Muscle of arm (tissue), 12 donors: ENCODE data around the gene LONP2. TPM values are rescaled to one million over a fixed set of nuclear protein-coding genes. Genes with fewer than 3 reads are reported as not detected.
"Not testable (repeated sequence)": the region's sequence is repeated elsewhere in the genome, so short reads cannot be mapped to it uniquely, and the experiment has no call there.

Experiments
- DNase-seq: peaks from one replicate; pipeline ENCODE4 v3.0.0-alpha.2; 2013
- polyA plus RNA-seq, 12 donors: library from polyadenylated mRNA; unstranded; fragments of 120-200 nt; gene quantifications; one replicate each; pipeline ENCODE4 v1.2.1, GENCODE V29; 2013; ENCODE audit not compliant: insufficient read length in 12 of 12

Gene LONP2
- polyA plus RNA-seq, 12 donors, result 39.1 to 70.2 (median 42.8) TPM; not detected in 1

DNA sequence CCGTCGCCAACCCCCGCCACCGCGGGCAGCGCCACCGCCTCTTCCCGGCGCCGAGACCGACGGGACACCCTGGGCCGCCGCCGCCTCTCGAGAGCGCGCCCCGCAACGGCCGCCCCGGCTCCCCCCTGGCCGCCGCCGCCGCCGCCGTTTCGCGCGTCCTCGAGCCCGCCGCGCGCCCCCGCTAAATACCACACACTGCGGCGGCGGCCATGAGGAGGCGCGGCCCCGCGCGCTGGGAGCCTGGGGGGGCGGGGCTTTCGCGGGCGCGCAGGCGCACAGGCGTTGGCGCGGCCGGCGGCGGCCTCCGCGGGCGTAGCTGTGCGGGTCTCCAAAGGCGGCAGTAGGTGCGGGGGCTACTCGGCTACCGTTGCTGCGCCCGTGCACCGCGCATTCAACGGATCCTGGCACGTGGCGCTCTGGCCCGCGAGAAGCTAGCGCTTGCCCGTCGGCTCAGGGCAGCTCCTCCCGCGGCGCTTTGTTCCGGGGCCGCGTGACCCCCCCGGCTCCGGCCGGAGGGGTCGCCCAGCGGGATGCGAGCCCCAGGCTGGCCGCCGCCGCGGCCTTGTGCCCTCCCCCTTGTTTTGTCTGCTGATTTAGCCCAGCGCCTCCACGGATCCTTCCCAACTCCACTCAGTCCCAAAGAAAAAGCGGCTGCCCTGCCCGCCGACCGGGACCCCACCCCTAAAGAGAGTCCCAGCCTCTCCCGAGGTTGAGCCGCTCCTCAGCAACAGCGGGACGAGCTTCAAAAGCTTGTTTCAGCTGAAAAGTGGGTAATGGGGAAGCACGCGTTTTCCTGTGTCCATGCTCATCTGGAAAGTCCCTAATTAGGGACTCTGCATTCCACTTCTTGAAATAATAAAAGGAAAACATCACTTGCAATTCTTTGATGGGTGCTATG lies 141.4 kb downstream of the LONP2 start, which contains the start of gene SIAH1:
Gene SIAH1 (minus strand): TSS at position 161 of the 898 bp plus-strand sequence. CDS start 22,985 bp downstream, outside the sequence.
- peak; percentile 79 for DNase-seq

DNA sequence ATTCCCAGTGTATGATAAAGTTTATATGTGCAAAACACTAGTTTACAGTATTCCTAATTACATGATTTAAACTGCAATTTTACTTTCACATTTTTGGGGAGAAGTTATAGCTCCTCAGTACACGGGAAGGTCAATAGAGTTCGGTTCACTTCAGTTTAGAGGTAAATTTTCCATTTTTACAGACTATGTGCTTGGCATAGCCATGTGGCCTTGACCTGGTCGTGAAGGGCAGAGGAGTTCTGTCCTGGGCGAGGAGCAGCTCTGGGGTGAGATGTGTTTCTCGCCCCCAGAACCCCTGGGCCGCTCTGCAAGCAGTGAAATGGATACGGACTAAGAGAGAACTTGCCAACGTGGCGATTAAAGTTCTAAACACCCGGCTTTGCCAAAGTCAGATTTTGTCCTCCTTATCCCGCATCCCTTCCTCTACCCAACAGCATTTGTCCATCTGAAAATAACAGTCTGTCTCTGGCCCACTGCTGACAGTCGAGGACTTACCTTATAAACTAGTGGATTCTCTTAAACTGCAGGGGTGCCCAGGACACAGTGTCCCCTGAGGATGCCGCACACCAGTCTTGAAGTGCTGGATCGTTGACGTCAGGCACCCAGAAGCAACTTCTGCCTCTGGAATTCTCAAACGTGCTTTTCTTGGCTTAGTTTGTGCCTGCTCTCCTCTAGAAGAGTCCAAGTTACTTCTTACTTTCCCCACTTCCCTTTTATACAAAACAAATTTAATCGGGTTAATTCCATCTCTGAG lies 142.6 kb downstream of the LONP2 start:
- DNase-seq, result no peak

DNA sequence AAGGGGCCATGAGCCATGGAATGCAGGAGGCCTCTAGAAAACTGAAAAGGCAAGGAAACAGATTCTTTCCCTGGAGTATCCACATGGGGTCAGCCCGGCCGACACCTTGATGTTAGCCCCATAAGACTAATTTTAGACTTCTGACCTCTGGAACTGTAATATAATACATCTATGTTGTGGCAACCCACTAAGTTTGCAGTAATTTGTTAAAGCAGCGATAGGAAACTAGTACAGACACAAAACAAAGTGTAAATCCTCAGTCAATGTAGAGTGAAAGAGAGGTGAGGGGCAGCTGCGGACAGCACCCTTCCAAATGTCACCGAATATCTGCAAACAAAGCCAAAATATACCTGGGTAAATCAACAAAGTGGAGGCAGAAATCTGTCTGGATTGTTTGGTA lies 148.3 kb downstream of the LONP2 start:
- no peak for DNase-seq

DNA sequence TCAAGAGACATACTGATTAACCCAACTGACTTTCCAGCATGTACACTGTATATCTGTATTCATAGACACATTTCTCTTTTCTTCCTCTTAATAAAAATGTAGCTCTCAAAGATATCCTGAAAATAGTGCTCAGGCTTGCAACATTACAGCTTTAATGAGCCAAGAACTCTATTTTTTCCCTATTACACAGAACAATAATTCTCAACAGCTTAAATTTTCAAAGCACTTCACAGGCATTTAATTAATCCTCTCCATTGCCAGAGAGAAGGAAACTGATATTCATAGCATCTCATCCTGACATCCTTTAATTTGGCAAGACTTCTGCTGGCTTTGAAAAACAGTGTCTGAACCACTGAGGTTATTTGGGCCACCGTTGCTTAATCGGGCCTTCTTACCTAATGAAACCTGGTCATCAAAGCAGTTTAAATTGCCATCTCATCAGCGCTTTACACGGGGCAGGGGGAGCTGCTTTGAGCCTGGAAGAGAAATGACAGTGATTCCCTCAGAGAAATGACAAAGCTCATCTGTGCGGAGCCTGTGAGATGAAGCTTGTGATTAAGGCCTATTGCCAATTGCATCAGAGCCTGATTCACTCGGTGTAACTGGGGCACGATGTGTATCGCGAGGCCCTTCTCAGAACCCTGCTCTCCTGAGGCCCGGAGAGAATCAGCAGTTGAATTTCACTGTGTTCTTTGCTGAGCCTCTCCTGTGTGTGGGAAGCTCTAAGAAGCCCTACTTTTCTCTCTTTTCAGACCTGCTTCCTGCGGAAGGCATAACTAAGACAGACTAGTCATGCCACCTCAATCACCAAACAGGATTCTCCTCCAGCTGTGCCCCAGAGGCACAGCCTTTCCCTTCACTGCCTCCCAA lies 149.6 kb downstream of the LONP2 start:
- DNase-seq, result no peak

DNA sequence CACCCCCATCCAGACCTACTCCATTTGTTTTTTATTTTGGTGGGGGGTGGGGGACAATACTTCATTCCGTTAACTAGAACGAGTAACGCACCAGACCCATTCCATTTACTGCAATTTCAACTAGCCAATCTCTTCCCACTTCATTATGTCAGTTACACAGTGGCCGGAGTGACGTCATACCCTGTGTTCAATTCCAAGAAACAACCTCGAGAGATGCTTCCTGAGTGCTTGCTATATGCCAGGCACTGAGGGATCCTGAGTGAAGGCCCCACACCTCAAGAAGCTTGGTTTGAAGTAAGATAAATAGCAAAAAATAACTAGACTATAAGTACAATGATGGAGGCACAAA lies 150.2 kb downstream of the LONP2 start:
- no peak for DNase-seq

DNA sequence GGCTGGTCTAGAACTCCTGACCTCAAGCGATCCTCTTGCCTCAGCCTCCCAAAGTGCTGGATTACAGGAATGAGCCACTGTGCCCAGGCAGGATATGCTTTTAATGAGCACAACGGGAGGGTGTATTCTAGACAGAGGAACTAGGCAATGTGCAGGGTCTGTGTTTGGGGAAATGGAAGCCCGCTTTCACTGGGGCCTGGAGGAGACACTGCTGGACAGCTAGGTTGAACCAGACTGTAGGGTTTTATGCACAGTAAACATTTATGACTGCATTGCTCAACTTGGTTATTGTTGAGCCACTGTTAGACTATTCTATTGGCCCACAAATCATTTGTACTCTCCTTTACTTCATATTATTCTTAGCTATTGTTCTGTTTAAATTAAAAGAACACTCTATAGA lies 151.3 kb downstream of the LONP2 start:
- no peak for DNase-seq

DNA sequence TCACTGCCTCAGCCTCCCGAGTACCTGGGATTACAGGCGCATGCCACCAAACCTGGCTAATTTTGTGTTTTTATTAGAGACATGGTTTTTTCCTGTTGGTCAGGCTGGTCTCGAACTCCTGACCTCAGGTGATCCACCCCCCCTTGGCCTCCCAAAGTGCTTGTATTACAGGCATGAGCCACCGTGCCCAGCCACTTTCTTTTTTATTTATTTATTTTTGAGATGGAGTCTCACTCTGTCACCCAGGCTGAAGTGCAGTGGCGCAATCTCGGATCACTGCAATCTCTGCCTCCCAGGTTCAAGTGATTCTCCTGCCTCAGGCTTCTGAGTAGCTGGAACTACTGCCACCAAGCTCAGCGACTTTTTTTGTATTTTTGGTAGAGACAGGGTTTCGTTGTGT lies 158.4 kb downstream of the LONP2 start:
- not testable (repeated sequence) for DNase-seq

DNA sequence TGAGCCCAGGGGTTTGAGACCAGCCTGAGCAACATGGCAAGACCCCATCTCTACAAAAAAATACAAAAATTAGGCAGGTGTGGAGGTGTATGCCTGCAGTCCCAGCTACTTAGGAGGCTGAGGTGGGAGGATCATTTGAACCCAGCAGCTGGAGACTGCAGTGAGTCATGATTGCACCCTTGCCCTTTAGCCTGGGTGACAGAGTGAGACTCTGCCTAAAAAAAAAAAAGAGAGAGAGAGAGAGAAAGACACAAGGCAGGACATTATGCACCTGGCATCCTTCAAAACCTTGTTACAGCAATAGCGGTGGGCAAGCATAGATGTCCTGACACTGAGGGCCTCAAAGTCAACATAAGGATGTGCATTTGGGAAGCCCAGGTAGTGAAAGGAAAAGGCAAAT lies 161.1 kb downstream of the LONP2 start:
- no peak for DNase-seq

DNA sequence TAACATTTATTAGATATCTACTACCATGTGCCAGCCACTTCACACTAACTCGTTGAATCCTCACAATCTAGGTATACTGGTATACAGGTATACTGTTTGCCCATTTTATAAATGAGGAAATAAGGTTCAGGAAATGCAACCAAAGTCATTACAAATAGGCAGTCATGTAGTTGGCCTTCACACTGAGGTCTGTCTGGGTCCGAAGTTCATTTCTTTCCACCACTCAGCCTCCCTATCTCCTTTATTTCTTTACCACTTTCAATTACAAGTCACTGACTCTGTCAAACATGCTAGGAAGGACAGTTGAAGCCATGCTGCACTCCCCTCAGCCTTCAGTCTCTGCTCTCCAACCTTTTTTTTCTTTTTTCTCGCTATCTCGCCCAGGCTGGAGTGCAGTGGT lies 161.8 kb downstream of the LONP2 start:
- DNase-seq, result no peak

Other genes starting within 250 kb of the LONP2 start
- gene ABCC12, start 88.3 kb upstream of the LONP2 start, polyA plus RNA-seq, result under 1 TPM in 10 of 12 donors, not detected in 2; 0.29 to 0.69 (median 0.43) TPM
- gene ABCC11, start 3.2 kb downstream of the LONP2 start, polyA plus RNA-seq, result under 1 TPM in 8 of 12 donors, not detected in 4; 0.10 to 0.33 (median 0.19) TPM
- gene SIAH1, start 141.1 kb downstream of the LONP2 start, polyA plus RNA-seq, result 10 to 100 TPM in 11 of 12 donors, not detected in 1; 27.8 to 37.4 (median 31.7) TPM